Fibroblast of mammary gland (primary cell): ENCODE results near the gene ZDHHC13.
A peak's percentile ranks its signal among the peaks of the same experiment; 100 is the strongest.

Experiments
- DNase-seq: peaks from one replicate; pipeline ENCODE4 v3.0.0-alpha.2; 2010; ENCODE audit warnings: low read depth
- H3K4me3 ChIP-seq: 2 replicates; pipeline ENCODE4 v1.5.1; 2011; ENCODE audit warnings: low read depth, mild to moderate bottlenecking, low read length, moderate library complexity; ENCODE audit not compliant: control insufficient read depth
- TF ChIP-seq, protein P1 (sequence below): conservative IDR thresholded peaks from 2 replicates; pipeline ENCODE4 v1.5.1; 2011; ENCODE audit warnings: low read depth, low read length, inconsistent platforms; ENCODE audit not compliant: control insufficient read depth, insufficient read depth

ZDHHC13 gene

DNA sequence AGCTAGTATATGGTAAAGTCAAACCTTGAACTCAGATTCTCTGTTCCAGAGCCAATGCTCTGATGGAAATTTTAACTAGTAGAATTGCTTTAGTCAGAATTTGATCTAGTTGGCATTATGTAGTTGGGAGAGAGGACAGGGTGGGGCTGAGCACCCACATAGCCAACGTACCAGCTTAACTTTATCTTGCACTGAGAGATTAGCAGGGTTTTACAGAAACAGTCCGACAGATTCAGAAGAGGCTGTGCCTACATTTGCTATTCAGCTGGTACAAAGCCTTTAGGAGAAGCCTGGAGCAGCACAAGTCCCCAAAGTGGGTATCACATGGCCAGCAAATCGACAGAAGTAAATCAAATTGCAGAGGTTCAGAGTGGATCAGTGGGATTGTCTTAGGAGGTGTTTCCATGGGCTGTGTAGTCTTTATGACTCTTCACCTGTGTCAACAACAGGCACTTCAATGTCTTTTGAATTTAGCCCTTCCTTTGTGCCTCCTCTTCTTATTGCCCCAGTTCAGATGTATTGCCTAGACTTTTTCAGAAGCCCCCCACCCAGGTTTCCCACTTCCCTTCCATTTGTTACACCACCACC lies 92.1 kb downstream of the ZDHHC13 start:
- no peak overlapping the region for H3K4me3 ChIP-seq
- TF ChIP-seq, protein P1, sequence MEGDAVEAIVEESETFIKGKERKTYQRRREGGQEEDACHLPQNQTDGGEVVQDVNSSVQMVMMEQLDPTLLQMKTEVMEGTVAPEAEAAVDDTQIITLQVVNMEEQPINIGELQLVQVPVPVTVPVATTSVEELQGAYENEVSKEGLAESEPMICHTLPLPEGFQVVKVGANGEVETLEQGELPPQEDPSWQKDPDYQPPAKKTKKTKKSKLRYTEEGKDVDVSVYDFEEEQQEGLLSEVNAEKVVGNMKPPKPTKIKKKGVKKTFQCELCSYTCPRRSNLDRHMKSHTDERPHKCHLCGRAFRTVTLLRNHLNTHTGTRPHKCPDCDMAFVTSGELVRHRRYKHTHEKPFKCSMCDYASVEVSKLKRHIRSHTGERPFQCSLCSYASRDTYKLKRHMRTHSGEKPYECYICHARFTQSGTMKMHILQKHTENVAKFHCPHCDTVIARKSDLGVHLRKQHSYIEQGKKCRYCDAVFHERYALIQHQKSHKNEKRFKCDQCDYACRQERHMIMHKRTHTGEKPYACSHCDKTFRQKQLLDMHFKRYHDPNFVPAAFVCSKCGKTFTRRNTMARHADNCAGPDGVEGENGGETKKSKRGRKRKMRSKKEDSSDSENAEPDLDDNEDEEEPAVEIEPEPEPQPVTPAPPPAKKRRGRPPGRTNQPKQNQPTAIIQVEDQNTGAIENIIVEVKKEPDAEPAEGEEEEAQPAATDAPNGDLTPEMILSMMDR: no peak
- DNase-seq: no peak

GRCh38 chr11:19209617-19210370 lies 92.8 kb downstream of the ZDHHC13 start:
- no peak for DNase-seq
- no peak overlapping the region for H3K4me3 ChIP-seq
- TF ChIP-seq, protein P1: no peak

- TF ChIP-seq, protein P1: no peak
- H3K4me3 ChIP-seq: no peak overlapping the region
- DNase-seq: no peak
Measured at GRCh38 chr11:19216021-19216420, 99.1 kb downstream of the ZDHHC13 start.

- no peak for DNase-seq
Measured at GRCh38 chr11:19216709-19217374, 99.9 kb downstream of the ZDHHC13 start.

GRCh38 chr11:19218216-19218615 lies 101.2 kb downstream of the ZDHHC13 start:
- H3K4me3 ChIP-seq: no peak overlapping the region
- no peak for DNase-seq
- TF ChIP-seq, protein P1: no peak

More at GRCh38 chr11:19216709-19217374, 99.9 kb downstream of the ZDHHC13 start:
- TF ChIP-seq, protein P1: no peak
- no peak overlapping the region for H3K4me3 ChIP-seq

GRCh38 chr11:19218786-19219460 lies 102.0 kb downstream of the ZDHHC13 start:
- TF ChIP-seq, protein P1: no peak
- H3K4me3 ChIP-seq: no peak overlapping the region
- peak; percentile 33 for DNase-seq
